Transverse colon (tissue), 4 donors: ENCODE data around the gene SLC25A23. TPM values are rescaled to one million over a fixed set of nuclear protein-coding genes. Genes with fewer than 3 reads are reported as not detected.
A peak's percentile ranks its signal among the peaks of the same experiment; 100 is the strongest.

Experiments used
- DNase-seq: peaks from one replicate; pipeline ENCODE4 v3.0.0-alpha.2; 2019
- H3K27ac ChIP-seq, 4 donors: fragments of 200-600 bp; sonication (generic); 2 replicates each; pipeline ENCODE4 v1.5.1; 2016 to 2018; ENCODE audit warnings: inconsistent platforms in 4 of 4
- H3K27me3 ChIP-seq: fragments of 200-600 bp; sonication (generic); 2 replicates; pipeline ENCODE4 v1.5.1; 2017; ENCODE audit warnings: inconsistent platforms
- H3K36me3 ChIP-seq, 4 donors: fragments of 200-600 bp; sonication (generic); 2 replicates each; pipeline ENCODE4 v1.5.1; 2017 to 2019; ENCODE audit warnings: inconsistent platforms in 4 of 4
- H3K4me1 ChIP-seq, 4 donors: fragments of 200-600 bp; sonication (generic); 2 replicates each; pipeline ENCODE4 v1.5.1; 2017 to 2020; ENCODE audit warnings: inconsistent platforms in 4 of 4
- H3K4me3 ChIP-seq, 4 donors: fragments of 200-600 bp; sonication (generic); 1 replicate in 1 of 4; 2 replicates in 3 of 4; pipeline versions ENCODE4 v1.5.1 to v1.6.1; 2017 to 2019; ENCODE audit warnings: inconsistent platforms in 4 of 4
- H3K9me3 ChIP-seq, 2 donors: fragments of 200-600 bp; sonication (generic); 2 replicates each; pipeline ENCODE4 v1.5.1; 2017 to 2019; ENCODE audit warnings: inconsistent platforms in 2 of 2
- EP300 ChIP-seq: sonication (generic); formaldehyde crosslinking; IDR thresholded peaks from one replicate; pipeline ENCODE4 v1.6.1; 2017; ENCODE audit warnings: antibody characterized with exemption, low read depth
- POLR2A ChIP-seq: fragments of 450-650 bp; IDR thresholded peaks from one replicate; pipeline ENCODE4 v1.6.1; 2016; ENCODE audit warnings: antibody characterized with exemption, mild to moderate bottlenecking, moderate library complexity
- POLR2AphosphoS5 ChIP-seq, 3 donors: sonication (generic); formaldehyde crosslinking; IDR thresholded peaks; one replicate each; pipeline ENCODE4 v1.6.1; 2016; ENCODE audit warnings: antibody characterized with exemption in 3 of 3
- WGBS, 2 donors: methylation state at CpG; one replicate each; pipeline ENCODE4 v1.1.5; 2018; ENCODE audit warnings: low coverage in 1 of 2; 5-methylcytosine and 5-hydroxymethylcytosine counted together
- in situ Hi-C, 4 donors: fragments of 200-750 bp; cut with MboI; loops; one replicate each; pipeline versions ENCODE4 v1.15.0 to v1.15.1; 2017; ENCODE audit warnings: low sequenced_read_pairs in 3 of 4, low pct_ligation_motif_present in 1 of 4, low pct_unique_long_range_greater_than_20kb in 1 of 4
- intact Hi-C: fragments of 100-400 bp; cut with DNase I; formaldehyde crosslinking; loops from one replicate; pipeline ENCODE4 v1.15.1; 2023; ENCODE audit warnings: low total_unique reads
- total RNA-seq, 4 donors: library from RNA; depleted of rRNA; stranded (reverse); fragments of >200 nt; gene quantifications; one replicate each; pipeline ENCODE4 v1.1.0, GENCODE V29; 2016
- TF ChIP-seq, protein P1 (sequence below), 5 experiments: fragments of 200-600 bp in 3 of 5; fragments of 450-650 bp in 2 of 5; sonication (generic) in 3 of 5; IDR thresholded peaks; 1 replicate in 2 of 5; 2 replicates in 3 of 5; pipeline ENCODE4 v1.5.1; 2016 to 2017; ENCODE audit warnings: antibody characterized with exemption in 5 of 5, inconsistent platforms in 3 of 5, mild to moderate bottlenecking in 2 of 5, moderate library complexity in 1 of 5

Gene SLC25A23
- total RNA-seq, 4 donors from 2014 or later, result 77.2 to 216 (median 171) TPM

DNA sequence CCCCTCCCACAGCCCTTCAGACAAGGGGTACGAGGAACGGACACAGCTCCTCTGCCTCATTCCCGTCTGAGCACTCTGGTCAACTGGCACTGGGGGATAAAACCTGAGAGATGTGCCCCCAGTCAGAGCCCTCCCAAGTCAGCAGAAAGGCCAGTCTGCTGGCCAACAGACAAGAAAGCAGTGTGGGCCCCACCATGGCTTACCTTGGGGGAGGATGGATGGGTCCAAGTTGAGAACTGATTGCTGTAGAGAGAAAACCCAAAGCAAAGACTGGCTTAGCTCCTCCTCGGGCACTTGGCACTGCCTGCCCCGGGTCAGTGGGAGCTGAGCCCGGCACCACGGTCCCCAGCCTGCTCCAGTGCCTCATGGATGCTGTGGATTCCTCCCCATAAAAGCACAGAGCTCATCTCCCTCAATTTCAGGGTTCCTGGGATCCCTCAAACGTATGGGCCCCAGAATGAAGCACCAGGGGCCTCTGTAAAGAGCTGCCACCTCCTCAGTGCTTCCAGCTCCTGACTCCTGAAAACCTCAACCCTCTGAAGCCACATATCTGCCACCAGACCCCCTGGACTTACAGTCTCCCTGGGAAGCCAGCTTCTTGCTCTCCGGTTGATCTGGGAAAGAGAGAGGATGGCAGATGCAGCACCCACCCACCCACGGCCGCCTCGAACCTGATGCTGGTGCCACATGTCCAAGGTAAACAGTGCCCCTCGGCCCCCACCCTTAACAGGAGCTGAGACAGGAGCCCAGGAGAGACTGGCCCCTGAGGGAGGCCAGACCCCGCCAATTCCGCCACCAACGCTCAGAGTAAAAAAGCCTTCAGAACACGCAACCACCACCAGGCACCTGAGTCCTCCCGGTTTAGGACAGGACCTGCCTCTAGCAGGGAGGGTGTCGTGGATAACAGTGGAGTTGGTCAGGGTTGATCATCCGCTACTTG lies 38.2 kb downstream of the SLC25A23 start:
- H3K9me3 ChIP-seq, result no peaks in the 10 kb centered on the region
- no peak overlapping the region for H3K4me3 ChIP-seq
- in situ Hi-C loops, result no loop called here
- peaks cover 8 to 29% (median 20%) of the 10 kb centered on the region in 4 donors for H3K4me1 ChIP-seq
- intact Hi-C loops, result loop anchor here (2.0 to 10.0 kb wide), 2 partner anchors 47 to 1203 kb away; partner anchors contain the start of genes PET100, PSPN and XAB2
- peaks cover 0 to 35% (median 20%) of the 10 kb centered on the region in 4 donors for H3K36me3 ChIP-seq
- H3K27me3 ChIP-seq, result no peaks in the 10 kb centered on the region
- no peak for DNase-seq
- TF ChIP-seq POLR2AphosphoS5 (IDR thresholded peaks at IDR 0.05) (no peak), POLR2A (no peak), EP300 (no peak)
- TF ChIP-seq, protein P1, sequence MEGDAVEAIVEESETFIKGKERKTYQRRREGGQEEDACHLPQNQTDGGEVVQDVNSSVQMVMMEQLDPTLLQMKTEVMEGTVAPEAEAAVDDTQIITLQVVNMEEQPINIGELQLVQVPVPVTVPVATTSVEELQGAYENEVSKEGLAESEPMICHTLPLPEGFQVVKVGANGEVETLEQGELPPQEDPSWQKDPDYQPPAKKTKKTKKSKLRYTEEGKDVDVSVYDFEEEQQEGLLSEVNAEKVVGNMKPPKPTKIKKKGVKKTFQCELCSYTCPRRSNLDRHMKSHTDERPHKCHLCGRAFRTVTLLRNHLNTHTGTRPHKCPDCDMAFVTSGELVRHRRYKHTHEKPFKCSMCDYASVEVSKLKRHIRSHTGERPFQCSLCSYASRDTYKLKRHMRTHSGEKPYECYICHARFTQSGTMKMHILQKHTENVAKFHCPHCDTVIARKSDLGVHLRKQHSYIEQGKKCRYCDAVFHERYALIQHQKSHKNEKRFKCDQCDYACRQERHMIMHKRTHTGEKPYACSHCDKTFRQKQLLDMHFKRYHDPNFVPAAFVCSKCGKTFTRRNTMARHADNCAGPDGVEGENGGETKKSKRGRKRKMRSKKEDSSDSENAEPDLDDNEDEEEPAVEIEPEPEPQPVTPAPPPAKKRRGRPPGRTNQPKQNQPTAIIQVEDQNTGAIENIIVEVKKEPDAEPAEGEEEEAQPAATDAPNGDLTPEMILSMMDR (IDR thresholded peaks at IDR 0.05), result no peak
- WGBS, 2 donors, result 77% methylated on average over 20 of the region's 20 CpGs; no CpG with 5 or more reads in 1 of the 2 donors
- no peak overlapping the region for H3K27ac ChIP-seq

DNA sequence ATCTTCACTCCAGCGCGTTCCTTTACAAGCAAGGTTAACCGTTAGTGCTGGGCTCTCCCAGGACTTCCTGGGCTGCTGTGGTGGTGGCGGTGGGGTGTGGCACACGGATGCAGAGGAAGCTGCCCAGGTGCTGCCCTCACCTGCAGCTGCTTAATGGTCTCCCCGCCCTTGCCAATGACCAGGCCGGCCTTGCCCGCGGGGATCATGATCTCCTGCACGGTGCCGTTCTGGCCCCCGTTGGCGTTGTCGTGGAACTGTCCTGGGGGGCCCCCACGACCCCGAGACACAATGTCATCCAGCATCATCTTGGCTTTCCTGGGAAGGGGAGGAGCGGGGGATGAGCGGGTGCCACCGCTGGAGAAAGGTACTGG lies 41.0 kb downstream of the SLC25A23 start:
- Histone ChIP-seq H3K9me3 (no peaks in the 10 kb centered on the region), H3K36me3 (peaks cover 0 to 59% (median 30%) of the 10 kb centered on the region in 4 donors), H3K4me3 (no peak overlapping the region), H3K4me1 (peaks cover 8 to 27% (median 12%) of the 10 kb centered on the region in 4 donors), H3K27me3 (no peaks in the 10 kb centered on the region), H3K27ac (no peak overlapping the region)
- WGBS, 2 donors, result 87% methylated on average over 19 of the region's 19 CpGs; no CpG with 5 or more reads in 1 of the 2 donors
- DNase-seq, result no peak
- intact Hi-C loops (no loop called here), in situ Hi-C loops (no loop called here)
- no peak for TF ChIP-seq POLR2AphosphoS5 (IDR thresholded peaks at IDR 0.05)
- no peak for TF ChIP-seq POLR2A
- TF ChIP-seq, protein P1 (IDR thresholded peaks at IDR 0.05), result no peak
- TF ChIP-seq EP300, result no peak

DNA sequence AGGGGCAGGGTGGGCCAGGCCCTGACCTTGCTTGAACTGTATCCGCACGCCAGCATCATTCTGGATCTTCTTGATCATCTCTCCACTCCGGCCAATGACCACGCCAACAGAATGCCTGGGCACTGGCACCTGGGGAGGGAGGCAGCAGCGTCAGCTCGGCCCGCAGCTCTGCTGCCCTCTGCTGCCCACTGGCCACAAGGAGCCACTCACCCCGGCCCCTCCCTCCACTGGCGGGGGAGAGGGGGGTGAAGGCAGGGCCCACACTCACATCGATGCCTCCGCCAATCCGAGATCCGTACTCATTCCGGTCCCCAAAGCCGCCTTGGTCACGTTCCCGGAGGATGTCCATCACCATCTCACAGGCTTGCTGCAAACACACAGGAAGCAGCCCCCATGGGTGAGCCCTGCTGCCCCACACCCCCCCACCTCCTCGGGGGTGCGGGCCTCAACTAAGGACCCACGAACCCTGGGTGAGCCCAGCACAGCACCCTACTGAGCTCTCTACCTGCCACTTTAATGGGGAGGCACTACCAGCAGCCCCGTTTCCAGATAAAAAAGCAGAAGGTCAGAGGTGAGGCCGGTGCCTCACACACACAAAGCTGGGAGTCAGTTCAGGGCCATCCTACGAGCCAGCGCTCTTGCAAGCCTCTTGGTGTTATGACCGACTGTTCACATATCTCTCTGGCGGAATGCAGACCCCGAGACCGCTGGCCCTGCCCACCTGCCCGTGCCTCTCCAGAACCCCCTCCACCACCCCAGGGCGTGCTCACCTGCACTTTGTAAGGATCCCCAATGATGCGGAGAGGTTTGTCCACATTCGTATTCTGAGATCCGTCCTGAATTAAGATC lies 41.7 kb downstream of the SLC25A23 start:
- Histone ChIP-seq H3K36me3 (peaks cover 0 to 59% (median 30%) of the 10 kb centered on the region in 4 donors), H3K4me3 (no peak overlapping the region), H3K9me3 (no peaks in the 10 kb centered on the region), H3K27ac (no peak overlapping the region), H3K4me1 (peaks cover 2 to 27% (median 6%) of the 10 kb centered on the region in 4 donors), H3K27me3 (no peaks in the 10 kb centered on the region)
- in situ Hi-C loops, result no loop called here
- WGBS, 2 donors, result 79% methylated on average over 33 of the region's 33 CpGs; no CpG with 5 or more reads in 1 of the 2 donors
- no peak for DNase-seq
- TF ChIP-seq POLR2AphosphoS5 (IDR thresholded peaks at IDR 0.05) (no peak), POLR2A (no peak)
- TF ChIP-seq, protein P1 (IDR thresholded peaks at IDR 0.05), result peak in 3 of 5 experiments; percentile 11 to 23 (median 21)
- intact Hi-C loops, result no loop called here
